Subcutaneous abdominal adipose tissue (tissue), 5 donors: ENCODE data around the gene ERCC5.

Source experiments
- H3K27ac ChIP-seq: one replicate; pipeline ENCODE4 v1.7.0; 2013; ENCODE audit warnings: low read depth, mild to moderate bottlenecking, inconsistent platforms, low read length, moderate library complexity
- H3K27me3 ChIP-seq, 5 donors: one replicate each; pipeline ENCODE4 v1.7.0; 2013; ENCODE audit warnings: low read length in 5 of 5, inconsistent platforms in 1 of 5; ENCODE audit not compliant: control insufficient read depth in 5 of 5, insufficient read depth in 4 of 5
- H3K36me3 ChIP-seq, 5 donors: one replicate each; pipeline ENCODE4 v1.7.0; 2013; ENCODE audit warnings: low read length in 5 of 5; ENCODE audit not compliant: control insufficient read depth in 5 of 5, insufficient read depth in 5 of 5
- H3K4me1 ChIP-seq, 5 donors: one replicate each; pipeline ENCODE4 v1.7.0; 2013; ENCODE audit warnings: low read length in 5 of 5, mild to moderate bottlenecking in 3 of 5, moderate library complexity in 1 of 5; ENCODE audit not compliant: control insufficient read depth in 5 of 5, insufficient read depth in 5 of 5
- H3K4me3 ChIP-seq, 5 donors: one replicate each; pipeline ENCODE4 v1.7.0; 2013; ENCODE audit warnings: low read length in 5 of 5, low read depth in 1 of 5
- H3K9ac ChIP-seq, 5 donors: one replicate each; pipeline ENCODE4 v1.7.0; 2013; ENCODE audit warnings: low read length in 5 of 5, mild to moderate bottlenecking in 4 of 5, moderate library complexity in 3 of 5
- H3K9me3 ChIP-seq, 5 donors: one replicate each; pipeline ENCODE4 v1.7.0; 2013; ENCODE audit warnings: low read length in 5 of 5; ENCODE audit not compliant: control insufficient read depth in 5 of 5
- donor health status: healthy.
- donor health status: healthy.
- donor health status: healthy.
- donor health status: healthy.
- donor health status: healthy.

Gene ERCC5

DNA sequence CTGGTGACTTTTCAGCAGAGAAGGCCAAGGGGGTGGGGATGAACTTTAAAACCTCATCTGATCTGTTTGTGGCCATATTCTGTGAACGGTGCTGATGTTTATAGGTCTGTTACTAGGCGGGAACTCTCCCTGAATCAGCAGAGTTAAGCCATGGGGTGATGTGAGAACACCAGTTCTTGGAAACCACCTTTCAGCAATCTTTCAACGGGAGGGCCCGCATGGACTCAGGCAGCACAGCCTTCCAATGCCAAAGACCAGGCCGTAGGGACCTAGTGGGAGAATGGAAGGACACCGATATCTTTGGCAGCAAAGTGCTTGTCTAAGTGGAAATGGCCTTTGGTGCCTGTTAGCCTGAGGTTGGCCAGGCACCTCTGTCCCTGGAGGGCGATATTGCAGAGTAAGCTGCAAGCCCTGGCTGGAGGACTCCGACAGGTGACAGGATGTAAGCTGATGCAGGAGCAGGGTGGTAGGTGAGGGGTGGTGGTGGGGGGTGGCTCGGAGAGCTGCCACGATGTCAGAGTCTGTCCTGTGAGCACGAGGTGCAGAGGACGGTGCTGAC, 57.0 kb downstream of the ERCC5 start:
- Histone ChIP-seq H3K36me3 (no peaks in the 10 kb centered on the region), H3K4me1 (no peaks in the 10 kb centered on the region), H3K9ac (no peak overlapping the region), H3K27ac (no peak overlapping the region), H3K27me3 (peaks cover 0 to 3% (median 0%) of the 10 kb centered on the region in 5 donors), H3K9me3 (no peaks in the 10 kb centered on the region), H3K4me3 (no peak overlapping the region)

DNA sequence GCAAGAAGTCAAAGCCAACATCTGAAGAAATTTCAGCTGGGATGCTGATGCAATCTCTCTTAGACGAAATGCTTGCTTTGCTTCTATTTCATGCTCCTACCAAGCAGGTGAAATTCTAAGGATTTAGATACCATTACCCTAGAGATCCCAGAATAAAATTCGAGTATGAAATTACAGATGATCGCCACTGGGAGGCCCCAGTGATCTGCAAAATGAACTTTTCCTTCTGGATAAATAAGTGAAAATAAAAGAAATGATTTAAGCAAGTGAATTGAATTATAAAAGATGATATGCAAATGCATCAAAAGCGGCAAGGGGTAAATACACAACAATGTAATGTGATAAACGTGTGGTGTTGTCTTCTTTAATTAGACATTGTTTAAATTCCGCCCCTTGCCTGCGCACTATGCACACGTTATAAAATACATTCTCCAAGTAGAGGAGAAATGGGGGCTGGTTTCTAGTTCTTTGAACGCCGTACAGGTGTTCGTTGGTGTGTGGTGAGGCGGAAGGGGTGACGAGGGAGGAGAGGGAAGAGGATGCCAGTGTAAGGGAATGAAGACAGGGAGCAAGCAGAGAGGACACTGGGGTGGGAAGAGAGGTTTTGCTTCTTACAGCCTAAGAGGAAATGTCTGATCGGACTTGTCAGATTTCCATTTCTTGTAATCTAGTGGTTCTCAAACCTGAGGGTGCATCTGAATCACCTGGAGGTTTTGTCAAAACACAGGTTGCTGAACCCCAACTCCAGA, 58.0 kb downstream of the ERCC5 start:
- H3K36me3 ChIP-seq, result no peaks in the 10 kb centered on the region
- no peak overlapping the region for H3K4me3 ChIP-seq
- no peaks in the 10 kb centered on the region for H3K4me1 ChIP-seq
- H3K9me3 ChIP-seq, result no peaks in the 10 kb centered on the region
- H3K27ac ChIP-seq, result no peak overlapping the region
- H3K27me3 ChIP-seq, result peaks cover 0 to 3% (median 0%) of the 10 kb centered on the region in 5 donors
- H3K9ac ChIP-seq, result no peak overlapping the region

DNA sequence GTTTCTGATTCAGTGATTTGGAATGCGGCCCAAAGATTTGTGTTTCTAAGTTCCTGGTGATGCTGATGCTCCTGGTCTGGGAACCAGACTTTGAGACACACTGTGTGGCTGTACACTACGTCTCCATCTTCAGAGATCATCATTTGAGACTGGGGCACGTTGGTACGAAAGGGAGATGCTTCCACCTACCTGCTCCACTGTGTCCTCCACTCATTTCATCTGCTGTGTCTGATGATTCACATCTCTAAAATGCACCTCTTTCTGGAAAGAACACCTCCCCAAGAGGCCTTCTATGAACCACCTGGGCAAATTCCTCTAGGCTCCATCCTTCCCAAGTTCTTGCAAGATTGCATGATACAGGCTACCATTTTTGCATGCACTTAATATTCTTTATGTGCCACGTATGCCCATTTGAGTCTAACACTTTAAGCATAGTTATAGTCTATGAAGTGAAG, 58.6 kb downstream of the ERCC5 start:
- Histone ChIP-seq H3K27me3 (peaks cover 0 to 3% (median 0%) of the 10 kb centered on the region in 5 donors), H3K36me3 (no peaks in the 10 kb centered on the region), H3K9me3 (no peaks in the 10 kb centered on the region), H3K4me3 (no peak overlapping the region), H3K4me1 (no peaks in the 10 kb centered on the region), H3K9ac (no peak overlapping the region), H3K27ac (no peak overlapping the region)

DNA sequence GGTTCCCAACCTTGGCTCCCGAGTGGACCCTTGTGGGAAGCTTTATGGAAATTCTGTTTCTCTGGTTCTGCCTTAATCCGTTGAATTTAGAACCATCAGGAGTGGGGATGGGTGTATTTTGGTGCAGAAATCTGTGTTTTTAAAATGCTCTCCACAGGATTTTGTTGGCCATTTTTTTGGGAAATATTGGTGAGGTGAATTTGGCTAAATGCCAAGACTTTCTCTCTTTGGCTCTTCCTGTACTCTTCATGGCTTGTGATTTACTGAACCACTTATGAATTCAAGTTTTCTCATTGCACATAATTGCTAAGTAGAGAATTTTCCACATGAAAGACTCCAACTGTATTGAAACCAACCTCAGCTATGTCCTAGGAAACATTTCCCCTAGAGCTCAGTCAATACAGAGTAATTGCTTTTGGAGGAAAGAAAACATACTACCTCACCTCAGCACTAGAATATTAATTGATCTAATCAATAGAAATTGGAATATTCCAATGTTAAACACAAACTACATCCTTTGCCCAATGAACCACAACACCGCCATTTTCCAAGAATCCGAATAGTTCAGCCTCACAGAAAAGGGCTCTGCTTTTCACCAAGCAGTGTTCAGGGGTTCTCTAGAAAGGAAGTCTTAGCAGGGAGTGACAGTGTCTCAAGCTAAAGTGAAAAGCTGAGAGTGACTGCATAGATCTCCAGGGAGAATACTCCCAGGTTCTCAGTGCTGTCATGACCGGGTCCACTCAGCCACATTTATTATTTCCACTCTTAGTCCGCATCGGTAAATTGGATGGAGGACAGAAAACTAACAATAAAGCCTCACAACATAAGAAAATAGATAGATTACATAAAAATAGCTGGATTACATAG, 60.3 kb downstream of the ERCC5 start:
- H3K4me1 ChIP-seq, result no peaks in the 10 kb centered on the region
- no peak overlapping the region for H3K9ac ChIP-seq
- H3K36me3 ChIP-seq, result no peaks in the 10 kb centered on the region
- no peak overlapping the region for H3K4me3 ChIP-seq
- peaks cover 0 to 3% (median 0%) of the 10 kb centered on the region in 5 donors for H3K27me3 ChIP-seq
- H3K27ac ChIP-seq, result no peak overlapping the region
- no peaks in the 10 kb centered on the region for H3K9me3 ChIP-seq

DNA sequence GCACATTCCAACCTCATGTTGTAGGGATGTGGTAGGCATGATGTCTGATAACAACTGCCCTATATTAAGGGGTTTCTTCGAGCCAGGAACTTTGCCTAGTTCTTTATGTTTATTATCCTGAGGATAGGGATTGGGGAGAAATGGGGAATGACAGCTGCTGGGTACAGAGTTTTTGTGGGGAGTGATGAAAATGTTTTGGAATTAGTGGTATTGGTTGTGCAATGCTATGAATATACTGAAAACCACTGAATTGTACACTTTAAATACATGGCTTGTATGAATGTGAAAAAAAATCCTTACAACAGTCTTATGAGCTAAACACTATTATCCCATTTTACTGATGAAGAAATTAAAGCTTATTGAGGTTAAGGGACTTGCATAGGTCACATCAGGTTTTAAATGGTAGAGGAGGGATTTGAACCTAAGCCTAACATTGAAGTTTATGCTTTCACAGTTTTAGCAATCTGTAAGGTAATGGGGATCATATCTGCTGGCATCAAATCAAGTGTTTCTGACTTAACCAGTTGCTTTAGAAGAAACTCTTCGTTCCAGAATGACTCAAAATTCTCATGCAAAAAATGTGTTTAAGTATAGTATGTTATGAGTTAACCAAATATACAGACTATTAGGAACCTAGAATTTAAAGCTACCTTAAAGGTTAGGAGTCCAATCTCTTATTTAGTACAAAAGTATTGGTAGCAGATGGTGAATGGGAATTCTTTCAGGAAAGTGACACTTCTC, 61.4 kb downstream of the ERCC5 start:
- no peaks in the 10 kb centered on the region for H3K4me1 ChIP-seq
- no peak overlapping the region for H3K27ac ChIP-seq
- H3K36me3 ChIP-seq, result no peaks in the 10 kb centered on the region
- H3K9me3 ChIP-seq, result no peaks in the 10 kb centered on the region
- H3K9ac ChIP-seq, result no peak overlapping the region
- H3K4me3 ChIP-seq, result no peak overlapping the region
- H3K27me3 ChIP-seq, result peaks cover 0 to 3% (median 0%) of the 10 kb centered on the region in 5 donors

DNA sequence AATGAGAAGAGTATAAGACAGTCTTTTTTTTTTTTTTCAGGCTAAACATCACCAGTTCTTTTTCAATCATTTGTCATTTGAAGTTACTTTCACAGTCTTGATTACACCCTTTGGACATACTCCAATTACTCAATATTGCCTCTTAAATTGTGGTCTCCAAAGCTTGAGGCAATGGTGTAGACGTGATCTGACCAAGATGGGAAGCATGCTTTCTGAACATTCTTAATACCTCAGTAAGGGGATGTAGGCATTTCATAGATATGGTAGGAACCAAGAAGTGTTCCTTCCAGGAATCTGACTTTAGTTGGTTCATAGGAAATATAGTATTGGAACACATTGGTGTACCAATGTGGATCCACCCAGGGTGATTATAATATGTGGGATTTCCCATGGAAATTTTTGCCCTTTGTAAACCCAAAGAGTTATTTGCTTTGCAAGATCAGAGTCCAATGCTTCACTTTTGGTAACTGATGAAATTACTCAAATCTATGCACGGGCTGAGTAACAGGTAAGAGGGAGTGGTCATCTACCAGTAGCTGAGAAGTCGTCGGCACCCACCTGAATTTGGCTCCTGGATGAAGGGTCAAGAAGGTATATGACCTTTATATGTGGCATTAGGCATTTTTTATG, 62.2 kb downstream of the ERCC5 start:
- H3K36me3 ChIP-seq, result no peaks in the 10 kb centered on the region
- H3K9me3 ChIP-seq, result no peaks in the 10 kb centered on the region
- H3K27ac ChIP-seq, result no peak overlapping the region
- H3K27me3 ChIP-seq, result no peaks in the 10 kb centered on the region
- H3K4me3 ChIP-seq, result no peak overlapping the region
- no peaks in the 10 kb centered on the region for H3K4me1 ChIP-seq
- H3K9ac ChIP-seq, result no peak overlapping the region

DNA sequence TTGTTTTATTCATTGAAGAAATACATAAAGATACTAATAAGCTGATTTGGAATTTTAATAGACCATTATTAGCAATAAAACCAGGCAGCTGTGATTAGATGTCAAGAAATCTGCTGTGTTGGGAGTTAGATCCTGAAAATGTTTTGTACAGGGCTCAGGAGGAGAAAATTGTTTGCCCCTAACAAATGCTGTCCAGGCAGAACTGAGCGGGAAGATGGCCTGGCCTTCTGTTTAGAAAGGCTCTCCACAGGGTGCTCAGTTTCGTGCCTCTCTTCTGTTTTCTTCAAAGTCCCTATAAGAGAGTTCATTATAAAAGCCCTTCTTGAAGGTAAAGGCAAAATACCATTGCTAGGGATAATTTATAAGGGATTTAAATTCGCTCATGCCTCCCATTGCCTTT, 64.1 kb downstream of the ERCC5 start:
- H3K4me3 ChIP-seq, result no peak overlapping the region
- H3K9ac ChIP-seq, result no peak overlapping the region
- no peaks in the 10 kb centered on the region for H3K4me1 ChIP-seq
- no peak overlapping the region for H3K27ac ChIP-seq
- H3K9me3 ChIP-seq, result no peaks in the 10 kb centered on the region
- H3K27me3 ChIP-seq, result no peaks in the 10 kb centered on the region
- H3K36me3 ChIP-seq, result no peaks in the 10 kb centered on the region

DNA sequence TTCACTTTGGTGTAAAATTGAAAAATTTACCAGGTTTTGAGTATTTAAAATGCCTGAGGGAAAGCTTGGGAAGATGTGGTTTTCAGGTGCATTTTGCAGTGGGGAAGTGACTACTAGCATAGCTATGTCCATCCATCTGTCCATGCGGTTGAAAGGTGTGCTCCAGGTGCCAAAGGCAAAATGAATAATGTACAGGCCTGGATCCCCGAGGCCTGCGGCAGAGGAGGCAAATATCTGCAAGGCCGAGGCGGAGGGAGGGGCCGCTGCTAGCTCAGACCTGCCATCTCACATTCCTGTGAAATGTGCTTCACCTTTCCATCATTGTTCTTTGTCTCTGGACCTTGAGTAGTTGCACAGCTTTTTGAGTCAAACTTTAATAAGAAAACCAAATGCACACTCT, 65.5 kb downstream of the ERCC5 start:
- Histone ChIP-seq H3K4me1 (no peaks in the 10 kb centered on the region), H3K9ac (no peak overlapping the region), H3K9me3 (no peaks in the 10 kb centered on the region), H3K27ac (no peak overlapping the region), H3K27me3 (no peaks in the 10 kb centered on the region), H3K36me3 (no peaks in the 10 kb centered on the region), H3K4me3 (no peak overlapping the region)

DNA sequence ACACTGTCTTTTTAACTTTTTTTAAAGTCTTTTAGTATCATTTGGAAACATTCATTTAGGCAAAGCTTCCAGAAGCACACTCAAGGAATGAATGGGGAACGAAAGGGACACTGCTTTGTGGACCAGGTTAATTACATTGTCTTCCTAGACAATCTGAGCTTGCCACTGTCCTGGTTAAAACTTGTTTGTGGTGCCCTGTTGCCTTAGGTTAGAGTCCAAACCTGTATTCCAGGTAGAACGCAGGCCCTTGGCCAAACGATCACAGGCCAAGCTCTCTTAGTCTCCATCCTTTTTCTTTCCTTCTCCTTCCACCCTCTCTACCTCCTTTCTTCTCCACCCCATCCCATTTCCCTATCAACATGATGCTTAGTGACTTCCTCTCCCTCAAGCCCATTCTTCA, 66.8 kb downstream of the ERCC5 start:
- Histone ChIP-seq H3K4me3 (no peak overlapping the region), H3K27ac (no peak overlapping the region), H3K9ac (no peak overlapping the region), H3K27me3 (no peaks in the 10 kb centered on the region), H3K36me3 (no peaks in the 10 kb centered on the region), H3K4me1 (no peaks in the 10 kb centered on the region), H3K9me3 (no peaks in the 10 kb centered on the region)
